Tibial nerve (tissue), 4 donors: ENCODE measurements around the gene DAD1.

ENCODE experiments used
- CTCF ChIP-seq, 5 experiments: fragments of 200-600 bp in 3 of 5; fragments of 450-650 bp in 2 of 5; sonication (generic) in 3 of 5; IDR thresholded peaks; one replicate each; pipeline ENCODE4 v1.5.1; 2016 to 2019; ENCODE audit warnings: antibody characterized with exemption in 5 of 5, mild to moderate bottlenecking in 3 of 5, moderate library complexity in 2 of 5
- EP300 ChIP-seq, 2 donors: sonication (generic); formaldehyde crosslinking; IDR thresholded peaks; one replicate each; pipeline ENCODE4 v1.6.1; 2017; ENCODE audit warnings: antibody characterized with exemption in 2 of 2, mild to moderate bottlenecking in 1 of 2
- POLR2A ChIP-seq, 2 donors: fragments of 450-650 bp; IDR thresholded peaks; one replicate each; pipeline ENCODE4 v1.6.1; 2017; ENCODE audit warnings: antibody characterized with exemption in 2 of 2, mild to moderate bottlenecking in 2 of 2, moderate library complexity in 2 of 2

GRCh38 chr14:22593601-22594000, 4.6 kb upstream of the DAD1 start:
- TF ChIP-seq CTCF (IDR thresholded peaks at IDR 0.05): no peak
- TF ChIP-seq POLR2A (IDR thresholded peaks at IDR 0.05): no peak
- TF ChIP-seq EP300 (IDR thresholded peaks at IDR 0.05): no peak
